SH-SY5Y (cell line): ENCODE data around the gene CCDC149.

Experiments
- GATA2 ChIP-seq: IDR thresholded peaks from 2 replicates; pipeline ENCODE4 v1.6.1; 2011; ENCODE audit warnings: mild to moderate bottlenecking, low read depth, low read length
- GATA3 ChIP-seq: IDR thresholded peaks from 2 replicates; pipeline ENCODE4 v1.6.1; 2011; ENCODE audit warnings: low read depth, mild to moderate bottlenecking, low read length, moderate library complexity

The CCDC149 gene

DNA sequence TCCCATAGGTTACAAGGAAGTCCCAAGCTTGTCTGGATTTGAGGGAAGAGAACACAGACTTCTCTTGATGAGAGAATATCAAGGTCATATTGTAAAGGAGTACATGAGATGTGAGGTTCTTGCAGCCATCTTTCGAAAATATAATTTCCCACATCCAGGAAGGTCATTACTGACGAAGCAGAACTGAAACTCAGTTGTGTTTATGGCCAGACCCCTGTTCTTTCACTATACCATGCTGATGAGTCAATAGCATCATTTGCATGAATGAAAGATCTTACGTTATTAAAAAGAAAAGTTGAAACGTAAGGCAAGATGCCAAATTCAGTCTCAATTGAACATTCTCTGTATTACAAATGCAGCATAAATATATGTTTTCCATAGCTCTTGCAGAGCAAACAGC lies 14.2 kb upstream of the CCDC149 start:
- TF ChIP-seq GATA2 (no peak), GATA3 (no peak)

DNA sequence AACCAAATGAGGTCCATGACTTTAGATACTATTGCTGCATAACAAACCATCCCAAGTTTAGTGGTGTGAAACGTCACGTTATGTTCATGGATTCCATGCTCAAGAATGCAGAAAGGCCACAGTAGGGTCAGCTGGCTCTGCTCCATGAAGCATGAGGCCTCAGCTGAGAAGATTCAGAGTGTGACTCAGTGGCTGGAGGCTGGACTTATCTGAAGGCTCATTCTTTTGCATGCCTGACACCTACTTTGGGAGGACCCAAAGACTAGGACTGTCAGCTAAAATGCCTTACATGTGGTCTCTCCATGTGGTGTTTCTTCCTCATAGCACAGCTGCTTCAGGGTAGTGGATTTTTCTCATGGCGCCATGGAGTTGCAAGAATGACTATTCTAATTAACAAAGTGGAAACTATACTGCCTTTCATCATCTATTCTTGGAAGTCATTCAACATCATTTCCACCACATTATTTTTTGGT lies 11.5 kb upstream of the CCDC149 start:
- TF ChIP-seq GATA2 (no peak), GATA3 (no peak)

GRCh38 chr4:24923550-24923949 lies 10.7 kb upstream of the CCDC149 start:
- TF ChIP-seq GATA3 (no peak), GATA2 (no peak)

- TF ChIP-seq GATA3, result no peak
- no peak for TF ChIP-seq GATA2
These were observed 10.2 kb upstream of the CCDC149 start for GRCh38 chr4:24923002-24923401.

DNA sequence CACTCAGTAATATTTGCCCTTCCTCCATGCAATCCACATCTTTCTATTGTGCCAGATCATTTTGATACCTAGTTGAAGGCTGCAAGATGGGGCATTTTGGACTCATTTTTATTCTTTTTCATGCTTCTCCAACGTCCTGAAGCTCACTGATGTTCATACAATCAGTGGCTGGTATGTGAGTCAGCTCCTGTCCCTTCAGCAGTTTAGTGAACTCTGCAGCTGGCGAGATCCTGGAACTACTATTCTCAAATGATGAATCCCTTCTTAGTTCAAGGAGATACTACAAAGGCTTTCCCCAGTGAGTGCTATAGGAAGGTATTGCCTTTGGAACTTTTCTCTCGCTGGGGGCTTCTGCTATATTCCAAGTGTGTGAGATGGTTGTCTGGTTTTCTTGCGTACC lies 9.6 kb upstream of the CCDC149 start:
- TF ChIP-seq GATA2 (no peak), GATA3 (no peak)

DNA sequence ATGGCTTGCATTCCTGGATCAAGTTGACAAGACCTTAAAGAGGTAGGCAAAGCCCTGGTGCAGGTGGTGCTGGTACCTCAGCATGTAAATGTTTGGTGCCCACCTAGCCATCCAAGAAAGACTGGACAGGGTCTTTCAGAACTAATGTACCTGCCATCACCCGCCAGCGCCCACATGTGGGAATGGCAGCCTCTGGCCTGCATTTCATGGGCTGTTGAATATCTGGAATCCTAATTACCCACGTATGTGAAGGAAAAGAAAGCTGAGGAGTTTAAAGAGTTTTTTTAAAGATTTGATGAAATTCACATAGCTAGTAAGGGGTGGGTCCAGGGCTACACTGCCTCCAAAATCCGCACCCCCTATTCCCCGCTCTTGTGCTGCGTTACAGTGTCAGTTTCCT lies 8.6 kb upstream of the CCDC149 start:
- no peak for TF ChIP-seq GATA3
- no peak for TF ChIP-seq GATA2

GRCh38 chr4:24920008-24920407 lies 7.2 kb upstream of the CCDC149 start:
- TF ChIP-seq GATA3 (no peak), GATA2 (no peak)

DNA sequence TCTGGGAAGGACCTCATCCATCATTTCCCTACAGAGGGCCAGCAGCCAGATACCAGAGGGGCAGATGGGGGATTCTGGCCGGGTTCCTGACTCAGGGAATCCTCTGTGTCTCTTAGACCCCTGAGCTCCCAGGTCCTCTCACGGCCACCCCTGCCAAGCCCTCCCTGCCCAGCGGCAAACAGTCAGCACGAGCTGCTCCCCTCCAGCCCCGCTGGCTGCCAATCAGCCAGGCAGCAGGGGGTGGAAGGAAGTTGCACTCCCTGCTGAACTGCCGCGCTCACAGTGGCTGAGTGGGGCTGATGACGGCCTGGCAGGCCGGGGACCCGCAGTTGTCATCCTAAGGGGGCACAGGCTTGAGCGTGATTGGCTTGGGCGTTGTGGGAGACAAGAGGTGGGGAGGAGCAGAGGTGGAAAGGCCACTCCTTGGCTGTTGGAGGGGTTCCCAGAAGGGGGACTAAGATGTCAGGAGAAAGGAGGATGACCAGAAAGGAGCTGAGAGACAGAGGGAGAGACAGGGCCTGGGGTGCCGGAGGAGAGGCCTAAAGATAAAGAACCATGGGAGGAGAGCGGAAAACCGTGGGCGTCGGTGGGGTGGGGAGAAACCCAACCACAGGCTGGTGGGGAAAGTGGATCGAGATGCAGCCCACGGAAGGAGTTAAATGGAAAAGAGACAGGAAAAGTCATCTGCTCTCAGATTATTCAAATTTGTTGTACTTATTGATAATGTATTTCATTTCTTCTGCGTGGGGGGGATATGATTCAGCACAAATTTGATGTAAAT lies 4.4 kb upstream of the CCDC149 start:
- TF ChIP-seq GATA3 (no peak), GATA2 (no peak)

GRCh38 chr4:24915121-24915922 lies 2.5 kb upstream of the CCDC149 start:
- no peak for TF ChIP-seq GATA3
- TF ChIP-seq GATA2, result no peak

- no peak for TF ChIP-seq GATA3
- TF ChIP-seq GATA2, result no peak
These were observed 1.6 kb upstream of the CCDC149 start for GRCh38 chr4:24914460-24914859.

- TF ChIP-seq GATA3, result no peak
- no peak for TF ChIP-seq GATA2
These were observed 260 bp upstream of the CCDC149 start for GRCh38 chr4:24913119-24913485.

- no peak for TF ChIP-seq GATA2
- TF ChIP-seq GATA3, result no peak
These were observed 2.3 kb downstream of the CCDC149 start for GRCh38 chr4:24910499-24910898.

- TF ChIP-seq GATA2 (no peak), GATA3 (no peak)
These were observed 15.2 kb downstream of the CCDC149 start for GRCh38 chr4:24897639-24898038.

GRCh38 chr4:24896977-24897376 lies 15.9 kb downstream of the CCDC149 start:
- TF ChIP-seq GATA2, result no peak
- no peak for TF ChIP-seq GATA3

GRCh38 chr4:24896056-24896455 lies 16.8 kb downstream of the CCDC149 start:
- TF ChIP-seq GATA3, result no peak
- TF ChIP-seq GATA2, result no peak

GRCh38 chr4:24895461-24895860 lies 17.4 kb downstream of the CCDC149 start:
- TF ChIP-seq GATA2 (no peak), GATA3 (no peak)
